Measurements from ENCODE around the gene TEX55. TPM values are rescaled to one million over a fixed set of nuclear protein-coding genes. Genes with fewer than 3 reads are reported as not detected.
A peak's percentile ranks its signal among the peaks of the same experiment; 100 is the strongest.
"Not testable (repeated sequence)": the region's sequence is repeated elsewhere in the genome, so short reads cannot be mapped to it uniquely, and the experiment has no call there.

Gene TEX55
- not detected for polyA plus RNA-seq
- long read RNA-seq, donor 1: 0 reads
- long read RNA-seq, donor 2: 0 reads
- long read RNA-seq, donor 3: 0 reads
- long read RNA-seq, donor 4: 0 reads
- long read RNA-seq, donor 5: 0 reads
- long read RNA-seq, donor 6: 0 reads
- long read RNA-seq, donor 7: 0 reads
- long read RNA-seq, donor 8: 0 reads
- long read RNA-seq, donor 9: 0 reads
- long read RNA-seq, donor 10: 0 reads

DNA sequence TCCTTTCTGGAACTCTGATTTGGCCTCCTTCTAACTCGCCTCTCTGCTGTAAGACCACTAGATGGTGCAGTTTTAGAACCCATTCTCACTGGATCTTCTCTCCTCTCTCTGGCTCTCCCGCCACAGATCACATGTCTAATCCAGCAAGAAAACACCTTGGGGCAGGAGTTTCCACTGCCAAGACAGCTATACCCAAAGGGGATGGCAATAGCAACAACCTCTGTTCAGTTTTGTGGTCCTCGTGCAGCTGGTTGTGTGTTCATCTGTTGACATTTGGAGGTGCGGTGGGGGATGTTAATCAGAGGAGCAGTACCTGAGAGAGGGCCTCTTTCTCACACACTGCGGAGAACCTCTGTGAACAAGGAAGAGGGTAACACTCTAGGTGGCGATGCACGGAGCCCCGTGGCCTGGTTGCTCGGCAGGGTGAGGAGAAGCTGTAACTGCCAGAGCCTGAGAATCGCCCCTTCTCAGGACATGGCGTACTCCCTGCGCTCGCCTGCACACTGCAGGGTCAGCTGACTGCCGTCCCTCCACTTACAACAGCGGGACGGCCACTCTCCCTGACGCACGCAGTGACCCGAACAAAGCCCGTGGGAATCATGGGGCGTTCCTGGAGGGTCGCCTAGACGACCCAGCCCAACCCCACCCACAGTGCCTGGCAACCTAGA is at the start of gene TEX55:
Gene TEX55 (plus strand): TSS at position 666 of the 668 bp plus-strand sequence. CDS start 25 bp downstream, outside the sequence.
- Histone ChIP-seq H3K27ac (ENCODE audit: low read depth in 1 of 3, low read length in 2 of 3) (no peak within 1 kb of the TSS), H3K27me3 (ENCODE audit: control insufficient read depth in 3 of 3, insufficient read depth in 3 of 3, low read length in 3 of 3) (no peaks in the 10 kb centered on the region), H3K9me3 (ENCODE audit: control insufficient read depth in 2 of 2, insufficient read depth in 1 of 2, low read depth in 1 of 2, low read length in 1 of 2) (no peaks in the 10 kb centered on the region), H3K4me3 (ENCODE audit: low read depth in 1 of 3, low read length in 3 of 3) (no peak within 1 kb of the TSS), H3K4me1 (ENCODE audit: control insufficient read depth in 3 of 3, insufficient read depth in 2 of 3, low read depth in 1 of 3, low read length in 2 of 3) (peaks cover 0 to 3% (median 0%) of the 10 kb centered on the region in 3 donors), H3K36me3 (ENCODE audit: control insufficient read depth in 3 of 3, insufficient read depth in 2 of 3, low read depth in 1 of 3, low read length in 3 of 3) (no peaks in the 10 kb centered on the region)
- FAIRE-seq (no peak), DNase-seq (peak; percentile 62 to 65)
- 79 to 80% (median 79%) methylated on average over 23 of the region's 23 CpGs for WGBS, 3 donors

DNA sequence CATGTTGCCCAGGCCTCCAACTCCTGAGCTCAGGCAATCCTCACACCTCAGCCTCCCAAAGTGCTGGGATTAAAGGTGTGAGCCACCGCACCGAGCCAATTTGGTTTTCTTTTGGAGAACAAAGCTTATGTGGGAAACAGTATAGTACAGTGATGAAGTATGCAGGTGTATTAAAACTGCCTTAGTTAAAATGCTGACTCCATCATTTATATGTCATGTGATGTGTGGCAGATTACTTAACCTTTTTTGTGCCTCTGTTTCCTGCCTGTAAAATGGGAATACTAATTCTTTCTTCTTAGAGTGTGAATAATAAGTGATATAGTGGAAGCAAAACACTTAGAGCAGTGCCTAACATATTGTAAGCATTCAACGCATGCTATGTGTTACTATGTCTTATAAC is 48.0 kb upstream of the TEX55 start:
- no peaks in the 10 kb centered on the region for H3K9me3 ChIP-seq (ENCODE audit: control insufficient read depth in 2 of 2, insufficient read depth in 1 of 2, low read depth in 1 of 2, low read length in 1 of 2)
- no peak for FAIRE-seq
- no peak for DNase-seq
- H3K4me3 ChIP-seq (ENCODE audit: low read depth in 1 of 3, low read length in 3 of 3): no peak overlapping the region
- 89 to 95% (median 92%) methylated on average over 3 of the region's 3 CpGs for WGBS, 3 donors
- H3K36me3 ChIP-seq (ENCODE audit: control insufficient read depth in 3 of 3, insufficient read depth in 2 of 3, low read depth in 1 of 3, low read length in 3 of 3): no peaks in the 10 kb centered on the region
- no peaks in the 10 kb centered on the region for H3K27me3 ChIP-seq (ENCODE audit: control insufficient read depth in 3 of 3, insufficient read depth in 3 of 3, low read length in 3 of 3)
- no peaks in the 10 kb centered on the region for H3K4me1 ChIP-seq (ENCODE audit: control insufficient read depth in 3 of 3, insufficient read depth in 2 of 3, low read depth in 1 of 3, low read length in 2 of 3)
- H3K27ac ChIP-seq (ENCODE audit: low read depth in 1 of 3, low read length in 2 of 3): no peak overlapping the region

DNA sequence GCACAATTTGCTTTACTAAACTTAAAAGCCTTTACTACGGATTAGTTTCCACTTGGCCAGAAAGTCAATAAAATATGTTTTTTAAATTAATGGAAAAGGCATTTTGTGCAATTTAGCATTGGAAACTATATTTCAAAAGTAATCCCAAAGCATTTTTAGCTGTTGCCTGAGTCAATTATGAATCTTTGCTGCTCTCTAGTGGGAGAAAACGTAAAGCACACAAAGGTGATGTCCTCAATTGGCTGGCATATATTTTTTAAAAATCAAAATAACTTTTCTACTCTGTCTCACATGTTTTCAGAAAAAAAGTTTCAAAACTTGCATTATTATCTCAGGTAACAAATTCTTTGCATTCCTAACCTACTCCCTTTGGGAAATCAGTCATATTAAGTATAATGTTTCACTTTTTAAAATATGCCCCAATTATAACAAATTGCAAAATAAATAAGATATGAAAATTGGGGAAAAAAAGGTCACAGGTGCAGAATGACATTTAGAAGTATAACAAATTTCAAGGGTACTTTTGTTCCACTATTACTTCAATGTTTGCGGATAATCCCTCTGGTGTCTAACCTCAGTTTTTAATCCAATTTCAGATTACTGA is 47.2 kb upstream of the TEX55 start:
- no peaks in the 10 kb centered on the region for H3K4me1 ChIP-seq (ENCODE audit: control insufficient read depth in 3 of 3, insufficient read depth in 2 of 3, low read depth in 1 of 3, low read length in 2 of 3)
- peak; percentile 31 to 42 for DNase-seq
- no peak overlapping the region for H3K4me3 ChIP-seq (ENCODE audit: low read depth in 1 of 3, low read length in 3 of 3)
- H3K36me3 ChIP-seq (ENCODE audit: control insufficient read depth in 3 of 3, insufficient read depth in 2 of 3, low read depth in 1 of 3, low read length in 3 of 3): no peaks in the 10 kb centered on the region
- WGBS, 3 donors: 28 to 33% (median 31%) methylated on average over 3 of the region's 3 CpGs
- H3K27me3 ChIP-seq (ENCODE audit: control insufficient read depth in 3 of 3, insufficient read depth in 3 of 3, low read length in 3 of 3): no peaks in the 10 kb centered on the region
- H3K27ac ChIP-seq (ENCODE audit: low read depth in 1 of 3, low read length in 2 of 3): no peak overlapping the region
- FAIRE-seq: no peak
- H3K9me3 ChIP-seq (ENCODE audit: control insufficient read depth in 2 of 2, insufficient read depth in 1 of 2, low read depth in 1 of 2, low read length in 1 of 2): no peaks in the 10 kb centered on the region

DNA sequence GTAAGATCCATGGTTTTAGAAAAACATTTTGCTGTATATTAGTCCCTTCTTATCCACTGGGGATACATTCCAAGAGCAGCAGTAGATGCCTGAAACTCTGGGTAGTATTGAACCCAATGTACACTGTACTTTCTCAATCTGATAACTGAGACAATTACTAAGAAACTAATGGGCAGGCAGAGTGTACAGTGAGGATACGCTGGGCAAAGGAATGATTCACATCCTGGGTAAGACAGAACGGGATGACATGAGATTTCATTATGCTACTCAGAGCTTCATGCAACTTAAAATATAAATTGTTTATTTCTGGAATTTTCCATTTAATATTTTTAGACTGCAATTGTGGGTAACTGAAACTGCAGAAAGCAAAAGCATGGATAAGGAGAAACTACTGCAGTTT is 46.2 kb upstream of the TEX55 start:
- H3K4me3 ChIP-seq (ENCODE audit: low read depth in 1 of 3, low read length in 3 of 3): no peak overlapping the region
- FAIRE-seq (no peak), DNase-seq (no peak)
- H3K27me3 ChIP-seq (ENCODE audit: control insufficient read depth in 3 of 3, insufficient read depth in 3 of 3, low read length in 3 of 3): no peaks in the 10 kb centered on the region
- 51 to 58% (median 58%) methylated on average over 2 of the region's 2 CpGs for WGBS, 3 donors
- no peak overlapping the region for H3K27ac ChIP-seq (ENCODE audit: low read depth in 1 of 3, low read length in 2 of 3)
- H3K36me3 ChIP-seq (ENCODE audit: control insufficient read depth in 3 of 3, insufficient read depth in 2 of 3, low read depth in 1 of 3, low read length in 3 of 3): no peaks in the 10 kb centered on the region
- no peaks in the 10 kb centered on the region for H3K9me3 ChIP-seq (ENCODE audit: control insufficient read depth in 2 of 2, insufficient read depth in 1 of 2, low read depth in 1 of 2, low read length in 1 of 2)
- H3K4me1 ChIP-seq (ENCODE audit: control insufficient read depth in 3 of 3, insufficient read depth in 2 of 3, low read depth in 1 of 3, low read length in 2 of 3): no peaks in the 10 kb centered on the region

DNA sequence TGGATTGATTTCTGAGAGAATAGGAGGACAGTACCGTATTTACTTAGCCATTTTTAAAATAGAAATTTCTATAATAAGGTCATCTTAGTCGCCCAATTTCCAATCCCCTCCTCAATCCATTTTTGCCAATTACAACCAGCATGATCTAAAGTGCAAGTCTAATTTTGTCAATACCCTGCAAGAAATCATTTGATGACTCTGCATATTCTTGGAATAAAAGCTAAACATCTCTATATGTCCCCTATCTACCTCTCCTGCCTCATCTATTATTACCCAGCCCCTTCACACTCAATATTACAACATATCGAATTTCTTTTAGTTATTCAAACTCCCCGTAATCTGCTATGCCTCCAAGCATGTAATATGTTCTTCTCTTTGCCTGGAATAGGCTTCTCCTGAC is 41.9 kb upstream of the TEX55 start:
- no peak overlapping the region for H3K27ac ChIP-seq (ENCODE audit: low read depth in 1 of 3, low read length in 2 of 3)
- DNase-seq (no peak), FAIRE-seq (no peak)
- WGBS, 3 donors: 81 to 86% (median 84%) methylated on average over 4 of the region's 4 CpGs
- H3K4me3 ChIP-seq (ENCODE audit: low read depth in 1 of 3, low read length in 3 of 3): no peak overlapping the region
- no peaks in the 10 kb centered on the region for H3K4me1 ChIP-seq (ENCODE audit: control insufficient read depth in 3 of 3, insufficient read depth in 2 of 3, low read depth in 1 of 3, low read length in 2 of 3)
- no peaks in the 10 kb centered on the region for H3K27me3 ChIP-seq (ENCODE audit: control insufficient read depth in 3 of 3, insufficient read depth in 3 of 3, low read length in 3 of 3)
- H3K9me3 ChIP-seq (ENCODE audit: control insufficient read depth in 2 of 2, insufficient read depth in 1 of 2, low read depth in 1 of 2, low read length in 1 of 2): no peaks in the 10 kb centered on the region
- H3K36me3 ChIP-seq (ENCODE audit: control insufficient read depth in 3 of 3, insufficient read depth in 2 of 3, low read depth in 1 of 3, low read length in 3 of 3): no peaks in the 10 kb centered on the region

DNA sequence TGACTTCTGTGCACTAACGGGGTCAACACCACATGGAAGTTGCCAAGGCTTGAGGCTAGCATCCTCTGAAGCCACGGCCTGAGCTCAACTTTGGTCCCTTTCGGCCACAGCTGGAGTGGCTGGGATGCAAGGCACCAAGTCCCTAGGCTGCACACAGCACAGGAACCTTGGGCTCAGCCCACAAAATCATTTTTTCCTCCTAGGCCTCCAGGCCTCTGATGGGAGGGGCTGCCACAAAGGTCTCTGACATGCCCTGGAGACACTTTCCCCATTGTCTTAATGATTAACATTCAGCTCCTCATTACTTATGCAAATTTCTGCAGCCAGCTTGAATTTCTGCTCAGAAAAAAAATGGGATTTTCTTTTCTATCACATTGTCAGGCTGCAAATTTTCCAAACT is 27.6 kb upstream of the TEX55 start:
- WGBS, 3 donors: 52 to 67% (median 62%) methylated on average over 3 of the region's 3 CpGs
- not testable (repeated sequence) for H3K27ac ChIP-seq (ENCODE audit: low read depth in 1 of 3, low read length in 2 of 3); H3K36me3 ChIP-seq (ENCODE audit: control insufficient read depth in 3 of 3, insufficient read depth in 2 of 3, low read depth in 1 of 3, low read length in 3 of 3); H3K27me3 ChIP-seq (ENCODE audit: control insufficient read depth in 3 of 3, insufficient read depth in 3 of 3, low read length in 3 of 3); FAIRE-seq; H3K4me3 ChIP-seq (ENCODE audit: low read depth in 1 of 3, low read length in 3 of 3); DNase-seq; H3K4me1 ChIP-seq (ENCODE audit: control insufficient read depth in 3 of 3, insufficient read depth in 2 of 3, low read depth in 1 of 3, low read length in 2 of 3)
- peaks cover 0 to 29% of the 10 kb centered on the region in 2 donors for H3K9me3 ChIP-seq (ENCODE audit: control insufficient read depth in 2 of 2, insufficient read depth in 1 of 2, low read depth in 1 of 2, low read length in 1 of 2)

DNA sequence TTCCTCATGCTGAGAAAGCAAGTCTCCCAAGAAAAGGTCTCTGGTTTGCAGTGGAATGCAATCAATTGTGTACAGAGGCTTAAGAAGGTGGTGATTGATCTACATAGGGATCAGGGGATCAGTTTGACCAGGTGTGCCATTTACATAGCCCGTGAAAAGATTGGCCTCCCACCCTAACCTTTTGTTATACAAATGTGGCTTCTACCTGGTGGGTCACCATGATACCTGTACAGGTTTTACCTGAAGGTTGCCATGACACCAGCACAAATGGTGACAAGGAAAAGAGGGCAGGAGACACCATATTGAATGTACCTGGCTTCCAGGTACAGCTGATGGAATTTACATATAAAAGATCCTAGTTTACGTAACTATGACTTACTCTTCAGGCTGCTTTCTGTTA is 25.5 kb upstream of the TEX55 start:
- Histone ChIP-seq H3K36me3 (ENCODE audit: control insufficient read depth in 3 of 3, insufficient read depth in 2 of 3, low read depth in 1 of 3, low read length in 3 of 3) (no peaks in the 10 kb centered on the region), H3K27me3 (ENCODE audit: control insufficient read depth in 3 of 3, insufficient read depth in 3 of 3, low read length in 3 of 3) (no peaks in the 10 kb centered on the region), H3K9me3 (ENCODE audit: control insufficient read depth in 2 of 2, insufficient read depth in 1 of 2, low read depth in 1 of 2, low read length in 1 of 2) (peaks cover 0 to 18% of the 10 kb centered on the region in 2 donors), H3K4me3 (ENCODE audit: low read depth in 1 of 3, low read length in 3 of 3) (no peak overlapping the region), H3K27ac (ENCODE audit: low read depth in 1 of 3, low read length in 2 of 3) (no peak overlapping the region), H3K4me1 (ENCODE audit: control insufficient read depth in 3 of 3, insufficient read depth in 2 of 3, low read depth in 1 of 3, low read length in 2 of 3) (no peaks in the 10 kb centered on the region)
- DNase-seq (no peak), FAIRE-seq (no peak)
- 61 to 68% (median 61%) methylated on average over 2 of the region's 2 CpGs for WGBS, 3 donors

DNA sequence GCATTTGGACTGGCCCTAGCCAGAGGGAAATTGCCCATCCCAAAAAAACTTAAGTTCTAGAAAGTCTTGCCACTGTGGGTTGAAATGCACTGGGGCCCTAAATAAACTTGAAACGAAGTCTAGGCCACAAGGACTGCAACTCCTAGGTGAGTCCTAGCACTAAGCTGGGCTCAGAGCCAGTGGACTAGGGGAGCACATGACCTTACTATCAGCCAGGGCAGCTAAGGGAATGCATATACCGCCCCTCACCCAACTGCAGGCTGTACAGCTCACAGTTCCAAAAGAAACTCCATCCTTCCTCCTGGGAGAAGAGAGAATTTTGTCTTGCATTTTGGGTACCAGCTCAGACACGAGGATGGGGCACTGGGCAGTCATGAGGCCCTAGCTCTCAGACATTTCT is 23.6 kb upstream of the TEX55 start:
- 37 to 45% (median 38%) methylated on average over 3 of the region's 3 CpGs for WGBS, 3 donors
- DNase-seq (no peak), FAIRE-seq (no peak)
- Histone ChIP-seq H3K4me3 (ENCODE audit: low read depth in 1 of 3, low read length in 3 of 3) (no peak overlapping the region), H3K9me3 (ENCODE audit: control insufficient read depth in 2 of 2, insufficient read depth in 1 of 2, low read depth in 1 of 2, low read length in 1 of 2) (peaks cover 0 to 15% of the 10 kb centered on the region in 2 donors), H3K27me3 (ENCODE audit: control insufficient read depth in 3 of 3, insufficient read depth in 3 of 3, low read length in 3 of 3) (peaks cover 0 to 2% (median 0%) of the 10 kb centered on the region in 3 donors), H3K4me1 (ENCODE audit: control insufficient read depth in 3 of 3, insufficient read depth in 2 of 3, low read depth in 1 of 3, low read length in 2 of 3) (no peaks in the 10 kb centered on the region), H3K36me3 (ENCODE audit: control insufficient read depth in 3 of 3, insufficient read depth in 2 of 3, low read depth in 1 of 3, low read length in 3 of 3) (no peaks in the 10 kb centered on the region), H3K27ac (ENCODE audit: low read depth in 1 of 3, low read length in 2 of 3) (no peak overlapping the region)

All from small intestine (tissue), 16 donors.